Retinal pigment epithelial cell (primary cell): Measurements from ENCODE around the gene COX7A2.

Experiments
- DNase-seq: peaks from one replicate; pipeline ENCODE4 v3.0.0-alpha.2; 2010; ENCODE audit warnings: low read depth
- H3K4me3 ChIP-seq: 2 replicates; pipeline ENCODE4 v1.5.1; 2011; ENCODE audit warnings: mild to moderate bottlenecking, low read length, control low read depth, moderate library complexity
- CTCF ChIP-seq: conservative IDR thresholded peaks from 2 replicates; pipeline ENCODE4 v1.5.1; 2011; ENCODE audit warnings: low read depth, low read length, control low read depth, inconsistent platforms

COX7A2 gene

GRCh38 chr6:75213112-75213511, 30.5 kb downstream of the COX7A2 start:
- no peak for DNase-seq
- H3K4me3 ChIP-seq, result no peak overlapping the region
- no peak for TF ChIP-seq CTCF

GRCh38 chr6:75211920-75212590, 31.5 kb downstream of the COX7A2 start:
- no peak overlapping the region for H3K4me3 ChIP-seq
- TF ChIP-seq CTCF, result no peak
- no peak for DNase-seq

GRCh38 chr6:75210885-75211739, 32.5 kb downstream of the COX7A2 start:
- TF ChIP-seq CTCF, result peak; percentile 74
- no peak for DNase-seq

GRCh38 chr6:75209184-75209723, 34.3 kb downstream of the COX7A2 start:
- TF ChIP-seq CTCF, result no peak
- DNase-seq, result no peak
- H3K4me3 ChIP-seq, result no peak overlapping the region

More at GRCh38 chr6:75210885-75211739, 32.5 kb downstream of the COX7A2 start:
- H3K4me3 ChIP-seq, result no peak overlapping the region

- DNase-seq, result no peak
- peak; percentile 90 for TF ChIP-seq CTCF
- H3K4me3 ChIP-seq, result peak overlapping the region; percentile 19
These were observed 35.1 kb downstream of the COX7A2 start for GRCh38 chr6:75208298-75209183.

GRCh38 chr6:75206576-75207342, 36.8 kb downstream of the COX7A2 start:
- no peak for DNase-seq
- H3K4me3 ChIP-seq, result peak overlapping the region; percentile 54
- no peak for TF ChIP-seq CTCF
